ENCODE results near the gene C16orf54. TPM values are rescaled to one million over a fixed set of nuclear protein-coding genes. Genes with fewer than 3 reads are reported as not detected.
"Not testable (repeated sequence)": the region's sequence is repeated elsewhere in the genome, so short reads cannot be mapped to it uniquely, and the experiment has no call there.

Gene C16orf54
- total and polyA plus RNA-seq, 4 donors, result 0.38 to 2.4 (median 0.84) TPM

DNA sequence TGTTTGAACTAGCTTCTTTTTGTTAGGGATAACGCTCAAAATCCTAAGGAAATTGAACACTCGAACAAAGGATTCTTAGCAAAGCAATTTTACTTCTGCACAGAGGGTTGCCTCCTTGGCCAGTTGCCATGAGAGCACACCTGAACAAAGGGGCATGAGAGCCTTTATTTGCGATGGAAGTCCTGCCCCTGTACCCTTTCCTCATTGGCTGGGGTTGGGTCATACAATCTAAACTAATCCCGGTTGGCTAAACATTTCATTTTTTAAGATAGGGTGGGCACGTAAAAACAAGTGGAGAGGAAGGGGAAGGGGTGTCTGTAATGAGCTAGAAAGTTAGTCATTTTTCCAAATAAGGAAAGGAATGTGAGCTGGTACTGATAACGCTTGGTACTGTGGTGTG is 36.1 kb downstream of the C16orf54 start:
- not testable (repeated sequence) for H3K4me1 ChIP-seq (ENCODE audit: control insufficient read depth in 4 of 4, insufficient read depth in 4 of 4, low read length in 3 of 4); H3K4me3 ChIP-seq (ENCODE audit: low read depth in 1 of 3, low read length in 3 of 3); H3K36me3 ChIP-seq (ENCODE audit: control insufficient read depth in 4 of 4, insufficient read depth in 3 of 4, low read depth in 1 of 4, low read length in 3 of 4); H3K9ac ChIP-seq (ENCODE audit: low read depth in 1 of 2, low read length in 2 of 2); H3K9me3 ChIP-seq (ENCODE audit: control insufficient read depth in 4 of 4, low read length in 3 of 4); DNase-seq (ENCODE audit: low spot score); H3K27me3 ChIP-seq (ENCODE audit: control insufficient read depth in 4 of 4, insufficient read depth in 4 of 4, low read length in 3 of 4); H3K27ac ChIP-seq (ENCODE audit: low read depth in 1 of 2, low read length in 2 of 2)
- 84% methylated on average over 6 of the region's 6 CpGs for WGBS

DNA sequence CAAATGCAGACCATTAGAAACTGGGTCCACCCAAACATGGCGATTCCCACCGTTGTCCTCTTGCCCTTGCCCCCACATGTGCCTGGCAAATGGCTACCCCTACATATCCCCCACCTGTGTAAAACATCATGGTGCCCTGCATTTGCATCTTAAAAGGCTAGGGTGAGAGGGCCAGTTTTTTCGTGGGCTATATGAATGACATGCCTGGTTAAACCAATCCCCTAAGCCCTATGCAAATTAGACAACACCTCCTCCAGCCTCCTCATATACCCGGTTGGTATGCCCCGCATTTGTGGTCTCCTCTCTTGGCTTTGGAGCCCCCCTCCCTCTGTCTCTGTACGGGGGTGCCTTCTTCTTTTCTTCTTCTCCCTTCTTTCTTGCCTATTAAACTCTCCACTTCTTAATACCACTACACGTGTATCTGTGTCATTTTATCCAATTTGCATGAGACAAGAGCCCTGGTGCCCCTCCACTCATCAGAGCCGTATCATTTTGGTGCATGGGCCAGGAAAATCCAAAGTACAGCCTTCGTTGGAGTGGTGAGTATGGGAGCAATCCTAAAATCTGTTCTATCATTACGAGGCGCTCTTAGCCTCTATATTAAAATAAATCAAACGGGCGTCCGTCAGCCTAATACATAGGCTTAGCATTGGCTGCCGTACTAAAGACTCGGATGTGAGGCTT is 36.7 kb downstream of the C16orf54 start:
- no peak for DNase-seq (ENCODE audit: low spot score)
- H3K27me3 ChIP-seq (ENCODE audit: control insufficient read depth in 4 of 4, insufficient read depth in 4 of 4, low read length in 3 of 4), result no peaks in the 10 kb centered on the region
- H3K4me1 ChIP-seq (ENCODE audit: control insufficient read depth in 4 of 4, insufficient read depth in 4 of 4, low read length in 3 of 4), result peaks cover 0 to 5% (median under 1%) of the 10 kb centered on the region in 4 donors
- H3K36me3 ChIP-seq (ENCODE audit: control insufficient read depth in 4 of 4, insufficient read depth in 3 of 4, low read depth in 1 of 4, low read length in 3 of 4), result no peaks in the 10 kb centered on the region
- no peaks in the 10 kb centered on the region for H3K9me3 ChIP-seq (ENCODE audit: control insufficient read depth in 4 of 4, low read length in 3 of 4)
- no peak overlapping the region for H3K4me3 ChIP-seq (ENCODE audit: low read depth in 1 of 3, low read length in 3 of 3)
- TF ChIP-seq, protein P1, sequence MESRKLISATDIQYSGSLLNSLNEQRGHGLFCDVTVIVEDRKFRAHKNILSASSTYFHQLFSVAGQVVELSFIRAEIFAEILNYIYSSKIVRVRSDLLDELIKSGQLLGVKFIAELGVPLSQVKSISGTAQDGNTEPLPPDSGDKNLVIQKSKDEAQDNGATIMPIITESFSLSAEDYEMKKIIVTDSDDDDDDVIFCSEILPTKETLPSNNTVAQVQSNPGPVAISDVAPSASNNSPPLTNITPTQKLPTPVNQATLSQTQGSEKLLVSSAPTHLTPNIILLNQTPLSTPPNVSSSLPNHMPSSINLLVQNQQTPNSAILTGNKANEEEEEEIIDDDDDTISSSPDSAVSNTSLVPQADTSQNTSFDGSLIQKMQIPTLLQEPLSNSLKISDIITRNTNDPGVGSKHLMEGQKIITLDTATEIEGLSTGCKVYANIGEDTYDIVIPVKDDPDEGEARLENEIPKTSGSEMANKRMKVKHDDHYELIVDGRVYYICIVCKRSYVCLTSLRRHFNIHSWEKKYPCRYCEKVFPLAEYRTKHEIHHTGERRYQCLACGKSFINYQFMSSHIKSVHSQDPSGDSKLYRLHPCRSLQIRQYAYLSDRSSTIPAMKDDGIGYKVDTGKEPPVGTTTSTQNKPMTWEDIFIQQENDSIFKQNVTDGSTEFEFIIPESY (IDR thresholded peaks at IDR 0.05), result no peak
- TF ChIP-seq FOXA2 (IDR thresholded peaks at IDR 0.05), result no peak
- no peak for TF ChIP-seq JUND (IDR thresholded peaks at IDR 0.05)
- TF ChIP-seq, protein P2, sequence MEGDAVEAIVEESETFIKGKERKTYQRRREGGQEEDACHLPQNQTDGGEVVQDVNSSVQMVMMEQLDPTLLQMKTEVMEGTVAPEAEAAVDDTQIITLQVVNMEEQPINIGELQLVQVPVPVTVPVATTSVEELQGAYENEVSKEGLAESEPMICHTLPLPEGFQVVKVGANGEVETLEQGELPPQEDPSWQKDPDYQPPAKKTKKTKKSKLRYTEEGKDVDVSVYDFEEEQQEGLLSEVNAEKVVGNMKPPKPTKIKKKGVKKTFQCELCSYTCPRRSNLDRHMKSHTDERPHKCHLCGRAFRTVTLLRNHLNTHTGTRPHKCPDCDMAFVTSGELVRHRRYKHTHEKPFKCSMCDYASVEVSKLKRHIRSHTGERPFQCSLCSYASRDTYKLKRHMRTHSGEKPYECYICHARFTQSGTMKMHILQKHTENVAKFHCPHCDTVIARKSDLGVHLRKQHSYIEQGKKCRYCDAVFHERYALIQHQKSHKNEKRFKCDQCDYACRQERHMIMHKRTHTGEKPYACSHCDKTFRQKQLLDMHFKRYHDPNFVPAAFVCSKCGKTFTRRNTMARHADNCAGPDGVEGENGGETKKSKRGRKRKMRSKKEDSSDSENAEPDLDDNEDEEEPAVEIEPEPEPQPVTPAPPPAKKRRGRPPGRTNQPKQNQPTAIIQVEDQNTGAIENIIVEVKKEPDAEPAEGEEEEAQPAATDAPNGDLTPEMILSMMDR (IDR thresholded peaks at IDR 0.05; ENCODE audit: low read depth, low read length, missing input control), result no peak
- no peak for TF ChIP-seq HNF4A (conservative IDR thresholded peaks at IDR 0.05)
- no peak for TF ChIP-seq RXRA (IDR thresholded peaks at IDR 0.05)
- TF ChIP-seq GABPA (IDR thresholded peaks at IDR 0.05 in 1 of 2, conservative IDR thresholded peaks at IDR 0.05 in 1 of 2), result no peak
- no peak for TF ChIP-seq EGR1 (IDR thresholded peaks at IDR 0.05; ENCODE audit: low read depth in 2 of 2)
- no peak for TF ChIP-seq TAF1 (conservative IDR thresholded peaks at IDR 0.05)
- no peak for TF ChIP-seq HNF4G (IDR thresholded peaks at IDR 0.05)
- no peak for TF ChIP-seq SP1 (IDR thresholded peaks at IDR 0.05)
- no peak for TF ChIP-seq YY1 (IDR thresholded peaks at IDR 0.05)
- TF ChIP-seq RAD21 (IDR thresholded peaks at IDR 0.05), result no peak
- TF ChIP-seq, protein P3, sequence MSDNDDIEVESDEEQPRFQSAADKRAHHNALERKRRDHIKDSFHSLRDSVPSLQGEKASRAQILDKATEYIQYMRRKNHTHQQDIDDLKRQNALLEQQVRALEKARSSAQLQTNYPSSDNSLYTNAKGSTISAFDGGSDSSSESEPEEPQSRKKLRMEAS (IDR thresholded peaks at IDR 0.05), result no peak
- TF ChIP-seq, protein P4, sequence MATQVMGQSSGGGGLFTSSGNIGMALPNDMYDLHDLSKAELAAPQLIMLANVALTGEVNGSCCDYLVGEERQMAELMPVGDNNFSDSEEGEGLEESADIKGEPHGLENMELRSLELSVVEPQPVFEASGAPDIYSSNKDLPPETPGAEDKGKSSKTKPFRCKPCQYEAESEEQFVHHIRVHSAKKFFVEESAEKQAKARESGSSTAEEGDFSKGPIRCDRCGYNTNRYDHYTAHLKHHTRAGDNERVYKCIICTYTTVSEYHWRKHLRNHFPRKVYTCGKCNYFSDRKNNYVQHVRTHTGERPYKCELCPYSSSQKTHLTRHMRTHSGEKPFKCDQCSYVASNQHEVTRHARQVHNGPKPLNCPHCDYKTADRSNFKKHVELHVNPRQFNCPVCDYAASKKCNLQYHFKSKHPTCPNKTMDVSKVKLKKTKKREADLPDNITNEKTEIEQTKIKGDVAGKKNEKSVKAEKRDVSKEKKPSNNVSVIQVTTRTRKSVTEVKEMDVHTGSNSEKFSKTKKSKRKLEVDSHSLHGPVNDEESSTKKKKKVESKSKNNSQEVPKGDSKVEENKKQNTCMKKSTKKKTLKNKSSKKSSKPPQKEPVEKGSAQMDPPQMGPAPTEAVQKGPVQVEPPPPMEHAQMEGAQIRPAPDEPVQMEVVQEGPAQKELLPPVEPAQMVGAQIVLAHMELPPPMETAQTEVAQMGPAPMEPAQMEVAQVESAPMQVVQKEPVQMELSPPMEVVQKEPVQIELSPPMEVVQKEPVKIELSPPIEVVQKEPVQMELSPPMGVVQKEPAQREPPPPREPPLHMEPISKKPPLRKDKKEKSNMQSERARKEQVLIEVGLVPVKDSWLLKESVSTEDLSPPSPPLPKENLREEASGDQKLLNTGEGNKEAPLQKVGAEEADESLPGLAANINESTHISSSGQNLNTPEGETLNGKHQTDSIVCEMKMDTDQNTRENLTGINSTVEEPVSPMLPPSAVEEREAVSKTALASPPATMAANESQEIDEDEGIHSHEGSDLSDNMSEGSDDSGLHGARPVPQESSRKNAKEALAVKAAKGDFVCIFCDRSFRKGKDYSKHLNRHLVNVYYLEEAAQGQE (IDR thresholded peaks at IDR 0.05), result no peak
- TF ChIP-seq, protein P5, sequence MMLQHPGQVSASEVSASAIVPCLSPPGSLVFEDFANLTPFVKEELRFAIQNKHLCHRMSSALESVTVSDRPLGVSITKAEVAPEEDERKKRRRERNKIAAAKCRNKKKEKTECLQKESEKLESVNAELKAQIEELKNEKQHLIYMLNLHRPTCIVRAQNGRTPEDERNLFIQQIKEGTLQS (IDR thresholded peaks at IDR 0.05), result no peak
- H3K9ac ChIP-seq (ENCODE audit: low read depth in 1 of 2, low read length in 2 of 2), result no peak overlapping the region
- WGBS, result 82% methylated on average over 16 of the region's 16 CpGs
- no peak overlapping the region for H3K27ac ChIP-seq (ENCODE audit: low read depth in 1 of 2, low read length in 2 of 2)

DNA sequence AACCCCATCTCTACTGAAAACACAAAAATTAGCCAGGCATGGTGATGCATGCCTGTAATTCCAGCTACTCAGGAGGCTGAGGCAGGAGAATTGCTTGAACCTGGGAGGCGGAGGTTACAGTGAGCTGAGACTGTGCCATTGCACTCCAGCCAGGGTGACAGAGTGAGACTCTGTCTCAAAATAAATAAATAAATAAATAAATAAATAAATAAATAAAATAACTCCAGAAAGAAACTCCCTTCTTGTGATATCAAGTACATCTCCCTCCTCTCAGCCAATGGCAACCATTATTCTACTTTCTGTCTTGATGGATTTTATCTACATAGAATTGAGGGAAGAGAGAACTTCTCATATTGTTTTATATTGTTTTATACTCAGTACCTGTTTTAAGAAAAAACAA is 38.6 kb downstream of the C16orf54 start:
- not testable (repeated sequence) for DNase-seq (ENCODE audit: low spot score); H3K9ac ChIP-seq (ENCODE audit: low read depth in 1 of 2, low read length in 2 of 2); H3K27ac ChIP-seq (ENCODE audit: low read depth in 1 of 2, low read length in 2 of 2); H3K27me3 ChIP-seq (ENCODE audit: control insufficient read depth in 4 of 4, insufficient read depth in 4 of 4, low read length in 3 of 4); H3K36me3 ChIP-seq (ENCODE audit: control insufficient read depth in 4 of 4, insufficient read depth in 3 of 4, low read depth in 1 of 4, low read length in 3 of 4); H3K9me3 ChIP-seq (ENCODE audit: control insufficient read depth in 4 of 4, low read length in 3 of 4); H3K4me3 ChIP-seq (ENCODE audit: low read depth in 1 of 3, low read length in 3 of 3); H3K4me1 ChIP-seq (ENCODE audit: control insufficient read depth in 4 of 4, insufficient read depth in 4 of 4, low read length in 3 of 4)
- 96% methylated on average over 1 of the region's 1 CpG for WGBS
